Neutrophil (primary cell): ENCODE results near the gene THAP5.
A peak's percentile ranks its signal among the peaks of the same experiment; 100 is the strongest.

ENCODE experiments used
- H3K27ac ChIP-seq: fragments of 200-600 bp; sonication (generic); 2 replicates; pipeline ENCODE4 v1.5.1; 2016; ENCODE audit warnings: mild to moderate bottlenecking, moderate library complexity
- H3K27me3 ChIP-seq: fragments of 200-600 bp; sonication (generic); 2 replicates; pipeline ENCODE4 v1.6.0; 2016; ENCODE audit warnings: mild to moderate bottlenecking
- H3K36me3 ChIP-seq: fragments of 200-600 bp; sonication (generic); 2 replicates; pipeline ENCODE4 v1.5.1; 2017
- H3K4me1 ChIP-seq, 2 experiments: fragments of 200-600 bp in 1 of 2; sonication (generic) in 1 of 2; 1 replicate in 1 of 2; 2 replicates in 1 of 2; pipeline versions ENCODE4 v1.5.1 to v1.6.1; 2013 to 2016; ENCODE audit warnings: low read depth in 1 of 2, low read length in 1 of 2, mild to moderate bottlenecking in 1 of 2, moderate library complexity in 1 of 2; ENCODE audit not compliant: control insufficient read depth in 1 of 2, insufficient read depth in 1 of 2
- H3K4me3 ChIP-seq, 2 experiments: fragments of 200-600 bp in 1 of 2; sonication (generic) in 1 of 2; 1 replicate in 1 of 2; 2 replicates in 1 of 2; pipeline ENCODE4 v1.5.1; 2013 to 2016; ENCODE audit warnings: low read depth in 1 of 2, low read length in 1 of 2, mild to moderate bottlenecking in 1 of 2, moderate library complexity in 1 of 2
- H3K9me3 ChIP-seq: fragments of 200-600 bp; sonication (generic); 2 replicates; pipeline ENCODE4 v1.5.1; 2016
- TF ChIP-seq, protein P1 (sequence below): fragments of 200-600 bp; sonication (generic); IDR thresholded peaks from 2 replicates; pipeline ENCODE4 v1.5.1; 2016; ENCODE audit warnings: antibody characterized with exemption

THAP5 gene

DNA sequence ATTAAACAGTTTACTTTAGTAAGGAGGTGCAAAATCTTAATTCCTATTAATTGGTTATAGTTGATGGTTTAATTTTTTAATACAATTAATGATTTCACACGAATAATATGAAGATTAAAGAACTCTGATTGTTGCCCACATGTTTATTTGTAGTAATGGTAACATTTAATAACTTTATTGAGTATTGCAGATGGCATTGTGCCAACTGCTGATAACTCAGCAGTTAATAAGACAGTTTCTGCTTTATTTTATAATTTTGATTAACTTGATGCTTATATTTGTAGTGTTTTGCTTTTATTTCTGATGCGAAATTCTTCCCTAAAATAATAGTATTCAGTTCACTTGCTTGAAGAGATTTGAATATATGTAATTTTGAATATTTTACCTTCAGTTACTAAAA, 3.0 kb upstream of the THAP5 start:
- Histone ChIP-seq H3K9me3 (no peaks in the 10 kb centered on the region), H3K27ac (no peak overlapping the region), H3K4me1 (peaks cover 25 to 26% of the 10 kb centered on the region in 2 experiments), H3K4me3 (no peak overlapping the region), H3K27me3 (no peaks in the 10 kb centered on the region), H3K36me3 (no peaks in the 10 kb centered on the region)
- TF ChIP-seq, protein P1, sequence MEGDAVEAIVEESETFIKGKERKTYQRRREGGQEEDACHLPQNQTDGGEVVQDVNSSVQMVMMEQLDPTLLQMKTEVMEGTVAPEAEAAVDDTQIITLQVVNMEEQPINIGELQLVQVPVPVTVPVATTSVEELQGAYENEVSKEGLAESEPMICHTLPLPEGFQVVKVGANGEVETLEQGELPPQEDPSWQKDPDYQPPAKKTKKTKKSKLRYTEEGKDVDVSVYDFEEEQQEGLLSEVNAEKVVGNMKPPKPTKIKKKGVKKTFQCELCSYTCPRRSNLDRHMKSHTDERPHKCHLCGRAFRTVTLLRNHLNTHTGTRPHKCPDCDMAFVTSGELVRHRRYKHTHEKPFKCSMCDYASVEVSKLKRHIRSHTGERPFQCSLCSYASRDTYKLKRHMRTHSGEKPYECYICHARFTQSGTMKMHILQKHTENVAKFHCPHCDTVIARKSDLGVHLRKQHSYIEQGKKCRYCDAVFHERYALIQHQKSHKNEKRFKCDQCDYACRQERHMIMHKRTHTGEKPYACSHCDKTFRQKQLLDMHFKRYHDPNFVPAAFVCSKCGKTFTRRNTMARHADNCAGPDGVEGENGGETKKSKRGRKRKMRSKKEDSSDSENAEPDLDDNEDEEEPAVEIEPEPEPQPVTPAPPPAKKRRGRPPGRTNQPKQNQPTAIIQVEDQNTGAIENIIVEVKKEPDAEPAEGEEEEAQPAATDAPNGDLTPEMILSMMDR: no peak

DNA sequence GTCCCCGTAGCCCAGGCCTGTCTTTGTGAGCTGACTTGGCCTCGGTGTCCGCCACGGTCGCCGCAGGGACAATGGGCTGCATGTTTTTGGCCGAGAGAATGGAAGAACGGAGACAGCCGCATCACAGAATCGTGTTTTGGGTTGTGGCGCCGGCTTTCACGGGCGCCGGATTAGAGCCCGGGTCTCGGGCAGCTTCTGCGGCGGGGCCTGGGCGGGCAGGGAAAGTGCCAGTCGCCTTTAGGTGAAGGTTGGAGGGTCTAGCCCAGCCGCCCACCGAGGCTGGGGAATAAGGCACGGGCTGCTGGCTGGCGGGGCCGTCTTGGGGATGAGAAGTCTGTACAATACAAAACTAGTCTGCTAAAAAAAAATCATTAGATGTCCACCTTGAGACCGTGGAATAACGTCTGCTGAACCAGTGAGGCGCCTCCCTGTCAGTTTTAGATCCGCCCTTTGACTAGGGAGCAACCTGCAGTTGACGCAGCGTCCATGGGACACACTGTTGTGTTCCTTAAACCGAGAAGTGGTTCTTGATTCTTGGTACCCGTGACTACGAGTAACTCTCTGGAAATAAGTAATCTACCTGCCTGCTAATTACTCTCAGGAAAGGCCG, 745 bp upstream of the THAP5 start:
- Histone ChIP-seq H3K27me3 (no peaks in the 10 kb centered on the region), H3K36me3 (no peaks in the 10 kb centered on the region), H3K4me1 (peaks cover 25 to 26% of the 10 kb centered on the region in 2 experiments), H3K4me3 (peak overlapping the region; percentile 83 to 90), H3K9me3 (no peaks in the 10 kb centered on the region), H3K27ac (peak overlapping the region; percentile 97)
- TF ChIP-seq, protein P1: no peak

DNA sequence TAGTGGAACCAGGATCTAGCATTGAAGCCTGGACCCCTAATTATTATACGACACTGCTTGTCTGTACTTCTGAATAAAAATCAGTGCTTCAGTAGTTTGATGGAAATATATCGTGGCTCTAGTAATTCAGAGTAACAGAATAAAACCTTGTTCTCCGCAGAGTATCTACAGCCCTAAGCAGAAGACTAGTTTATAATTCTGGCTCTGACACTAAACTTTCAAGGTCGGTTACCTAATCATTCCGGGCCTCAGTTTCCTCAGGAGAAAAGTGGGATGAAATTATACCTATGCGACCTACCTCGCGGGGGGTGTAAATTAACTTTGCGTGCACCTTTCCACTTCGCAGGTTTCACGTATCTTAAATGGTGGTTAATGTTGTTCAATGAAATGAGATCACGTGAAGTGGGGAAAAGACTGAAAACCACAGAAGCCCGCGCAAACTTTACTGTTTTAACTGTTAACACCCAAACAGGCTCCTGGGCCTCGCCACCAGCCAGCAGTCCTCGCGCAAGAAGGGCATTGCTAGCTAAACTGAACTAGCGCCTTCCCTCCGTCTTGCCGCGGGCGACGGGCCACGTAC, 615 bp downstream of the THAP5 start:
- Histone ChIP-seq H3K27ac (peak overlapping the region; percentile 97), H3K9me3 (no peaks in the 10 kb centered on the region), H3K27me3 (no peaks in the 10 kb centered on the region), H3K36me3 (peaks cover 5% of the 10 kb centered on the region), H3K4me1 (peaks cover 25 to 26% of the 10 kb centered on the region in 2 experiments), H3K4me3 (peak overlapping the region; percentile 83 to 90)
- TF ChIP-seq, protein P1: no peak

DNA sequence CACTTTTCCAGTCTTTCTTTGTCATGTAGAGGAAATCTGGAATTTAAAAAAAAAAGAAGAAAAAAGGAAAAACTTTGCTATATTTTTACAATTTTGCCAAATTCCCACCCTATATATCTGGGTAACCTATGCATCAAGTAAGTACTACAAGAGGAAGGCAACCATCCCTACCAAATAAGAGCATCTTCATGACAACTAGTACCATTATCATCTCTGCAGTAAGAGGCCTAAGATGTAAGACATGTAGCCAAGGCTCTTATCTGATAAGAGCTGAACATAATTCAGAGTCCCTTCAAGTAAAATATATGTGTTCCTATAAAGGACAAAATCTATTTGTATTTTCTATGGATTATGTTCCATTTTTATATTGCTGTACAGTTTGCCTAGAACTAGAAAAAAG, 3.5 kb downstream of the THAP5 start:
- peaks cover 5% of the 10 kb centered on the region for H3K36me3 ChIP-seq
- TF ChIP-seq, protein P1: no peak
- no peak overlapping the region for H3K27ac ChIP-seq
- H3K4me1 ChIP-seq: peaks cover 23 to 24% of the 10 kb centered on the region in 2 experiments
- no peaks in the 10 kb centered on the region for H3K9me3 ChIP-seq
- H3K27me3 ChIP-seq: no peaks in the 10 kb centered on the region
- H3K4me3 ChIP-seq: no peak overlapping the region

DNA sequence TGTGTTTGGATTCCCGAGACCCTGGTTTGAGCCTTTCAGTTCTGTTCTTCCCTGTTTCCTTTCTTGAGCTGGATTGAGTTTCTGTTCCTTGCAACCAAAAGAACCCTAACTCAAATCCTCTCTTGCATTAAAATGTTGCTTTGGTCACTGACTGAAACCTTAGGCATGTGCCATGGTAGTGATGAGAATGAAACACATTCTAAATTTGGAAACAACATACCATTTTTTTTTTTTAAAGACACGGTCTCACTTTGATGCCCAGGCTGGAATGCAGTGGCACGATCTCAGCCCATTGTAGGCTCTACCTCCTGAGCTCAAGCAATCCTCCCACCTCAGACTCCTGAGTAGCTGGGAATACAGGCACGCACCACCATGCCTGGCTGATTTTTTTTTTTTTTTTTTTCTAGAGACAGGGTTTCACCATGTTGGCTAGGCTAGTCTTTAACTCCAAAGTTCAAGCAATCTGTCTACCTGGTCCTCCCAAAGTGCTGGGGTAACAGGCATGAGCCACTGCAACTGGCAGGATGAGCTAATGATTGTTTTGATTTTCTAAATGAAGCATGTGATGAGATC, 8.4 kb downstream of the THAP5 start:
- H3K27me3 ChIP-seq: no peaks in the 10 kb centered on the region
- TF ChIP-seq, protein P1: no peak
- H3K27ac ChIP-seq: no peak overlapping the region
- no peaks in the 10 kb centered on the region for H3K9me3 ChIP-seq
- peaks cover 5% of the 10 kb centered on the region for H3K36me3 ChIP-seq
- no peak overlapping the region for H3K4me3 ChIP-seq
- H3K4me1 ChIP-seq: no peaks in the 10 kb centered on the region
